ENCODE measurements around the gene ECM1. TPM values are rescaled to one million over a fixed set of nuclear protein-coding genes. Genes with fewer than 3 reads are reported as not detected.

ECM1 gene
- total and polyA plus RNA-seq, 2 experiments from 2014 or later: 0.74 to 1.1 TPM

DNA sequence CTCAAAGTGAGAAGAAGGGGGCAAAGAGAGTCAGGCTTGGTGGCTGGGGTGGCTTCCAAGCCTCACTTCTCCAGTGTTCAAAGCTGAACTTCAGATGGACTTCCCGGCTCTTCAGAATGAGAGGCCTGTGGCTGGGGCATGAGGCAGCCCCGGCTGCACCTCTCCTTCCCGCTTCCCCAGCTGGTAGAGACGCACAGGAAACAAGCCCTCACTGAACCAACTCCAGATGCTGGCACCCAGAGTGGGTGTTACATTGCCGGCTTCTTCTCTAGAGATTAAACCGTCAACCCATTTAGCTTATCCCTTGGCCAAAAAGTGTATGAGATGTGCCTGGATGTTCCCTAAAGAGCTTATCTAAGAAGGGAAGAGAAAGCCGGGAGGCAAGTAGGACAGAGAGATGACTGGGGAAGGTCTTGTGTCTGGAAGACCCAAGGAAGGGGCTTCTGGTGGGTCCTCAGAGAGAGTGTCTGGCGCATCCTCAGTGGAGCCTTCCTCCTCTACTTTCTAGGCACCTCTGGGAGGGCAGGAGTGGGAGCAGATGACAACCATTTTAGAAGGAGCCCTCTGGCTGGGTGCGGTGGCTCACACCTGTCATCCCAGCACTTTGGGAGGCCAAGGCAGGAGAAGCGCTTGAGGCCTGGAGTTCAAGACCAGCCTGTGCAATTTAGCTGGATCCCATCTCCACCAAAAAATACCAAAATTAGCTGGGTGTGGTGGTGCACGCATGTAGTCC, 43.3 kb downstream of the ECM1 start:
- no peak overlapping the region for H3K27ac ChIP-seq (ENCODE audit: low read depth)
- Mint-ChIP-seq H3K4me1 (peaks cover 32% of the 10 kb centered on the region), H3K36me3 (ENCODE audit: low read depth) (no peaks in the 10 kb centered on the region; the same call in 2 of the 3 replicates), H3K4me3 (no peak overlapping the region), H3K27ac (no peak overlapping the region), H3K9me3 (no peaks in the 10 kb centered on the region), H3K27me3 (ENCODE audit: insufficient read depth, low read depth, poor library complexity) (peaks cover 29% of the 10 kb centered on the region)
- no peaks in the 10 kb centered on the region for H4K20me1 ChIP-seq (replicated peaks; ENCODE audit: insufficient read depth)
- peaks cover 9% of the 10 kb centered on the region for H3F3A ChIP-seq (replicated peaks; ENCODE audit: low read depth)
- TF ChIP-seq, protein P1, sequence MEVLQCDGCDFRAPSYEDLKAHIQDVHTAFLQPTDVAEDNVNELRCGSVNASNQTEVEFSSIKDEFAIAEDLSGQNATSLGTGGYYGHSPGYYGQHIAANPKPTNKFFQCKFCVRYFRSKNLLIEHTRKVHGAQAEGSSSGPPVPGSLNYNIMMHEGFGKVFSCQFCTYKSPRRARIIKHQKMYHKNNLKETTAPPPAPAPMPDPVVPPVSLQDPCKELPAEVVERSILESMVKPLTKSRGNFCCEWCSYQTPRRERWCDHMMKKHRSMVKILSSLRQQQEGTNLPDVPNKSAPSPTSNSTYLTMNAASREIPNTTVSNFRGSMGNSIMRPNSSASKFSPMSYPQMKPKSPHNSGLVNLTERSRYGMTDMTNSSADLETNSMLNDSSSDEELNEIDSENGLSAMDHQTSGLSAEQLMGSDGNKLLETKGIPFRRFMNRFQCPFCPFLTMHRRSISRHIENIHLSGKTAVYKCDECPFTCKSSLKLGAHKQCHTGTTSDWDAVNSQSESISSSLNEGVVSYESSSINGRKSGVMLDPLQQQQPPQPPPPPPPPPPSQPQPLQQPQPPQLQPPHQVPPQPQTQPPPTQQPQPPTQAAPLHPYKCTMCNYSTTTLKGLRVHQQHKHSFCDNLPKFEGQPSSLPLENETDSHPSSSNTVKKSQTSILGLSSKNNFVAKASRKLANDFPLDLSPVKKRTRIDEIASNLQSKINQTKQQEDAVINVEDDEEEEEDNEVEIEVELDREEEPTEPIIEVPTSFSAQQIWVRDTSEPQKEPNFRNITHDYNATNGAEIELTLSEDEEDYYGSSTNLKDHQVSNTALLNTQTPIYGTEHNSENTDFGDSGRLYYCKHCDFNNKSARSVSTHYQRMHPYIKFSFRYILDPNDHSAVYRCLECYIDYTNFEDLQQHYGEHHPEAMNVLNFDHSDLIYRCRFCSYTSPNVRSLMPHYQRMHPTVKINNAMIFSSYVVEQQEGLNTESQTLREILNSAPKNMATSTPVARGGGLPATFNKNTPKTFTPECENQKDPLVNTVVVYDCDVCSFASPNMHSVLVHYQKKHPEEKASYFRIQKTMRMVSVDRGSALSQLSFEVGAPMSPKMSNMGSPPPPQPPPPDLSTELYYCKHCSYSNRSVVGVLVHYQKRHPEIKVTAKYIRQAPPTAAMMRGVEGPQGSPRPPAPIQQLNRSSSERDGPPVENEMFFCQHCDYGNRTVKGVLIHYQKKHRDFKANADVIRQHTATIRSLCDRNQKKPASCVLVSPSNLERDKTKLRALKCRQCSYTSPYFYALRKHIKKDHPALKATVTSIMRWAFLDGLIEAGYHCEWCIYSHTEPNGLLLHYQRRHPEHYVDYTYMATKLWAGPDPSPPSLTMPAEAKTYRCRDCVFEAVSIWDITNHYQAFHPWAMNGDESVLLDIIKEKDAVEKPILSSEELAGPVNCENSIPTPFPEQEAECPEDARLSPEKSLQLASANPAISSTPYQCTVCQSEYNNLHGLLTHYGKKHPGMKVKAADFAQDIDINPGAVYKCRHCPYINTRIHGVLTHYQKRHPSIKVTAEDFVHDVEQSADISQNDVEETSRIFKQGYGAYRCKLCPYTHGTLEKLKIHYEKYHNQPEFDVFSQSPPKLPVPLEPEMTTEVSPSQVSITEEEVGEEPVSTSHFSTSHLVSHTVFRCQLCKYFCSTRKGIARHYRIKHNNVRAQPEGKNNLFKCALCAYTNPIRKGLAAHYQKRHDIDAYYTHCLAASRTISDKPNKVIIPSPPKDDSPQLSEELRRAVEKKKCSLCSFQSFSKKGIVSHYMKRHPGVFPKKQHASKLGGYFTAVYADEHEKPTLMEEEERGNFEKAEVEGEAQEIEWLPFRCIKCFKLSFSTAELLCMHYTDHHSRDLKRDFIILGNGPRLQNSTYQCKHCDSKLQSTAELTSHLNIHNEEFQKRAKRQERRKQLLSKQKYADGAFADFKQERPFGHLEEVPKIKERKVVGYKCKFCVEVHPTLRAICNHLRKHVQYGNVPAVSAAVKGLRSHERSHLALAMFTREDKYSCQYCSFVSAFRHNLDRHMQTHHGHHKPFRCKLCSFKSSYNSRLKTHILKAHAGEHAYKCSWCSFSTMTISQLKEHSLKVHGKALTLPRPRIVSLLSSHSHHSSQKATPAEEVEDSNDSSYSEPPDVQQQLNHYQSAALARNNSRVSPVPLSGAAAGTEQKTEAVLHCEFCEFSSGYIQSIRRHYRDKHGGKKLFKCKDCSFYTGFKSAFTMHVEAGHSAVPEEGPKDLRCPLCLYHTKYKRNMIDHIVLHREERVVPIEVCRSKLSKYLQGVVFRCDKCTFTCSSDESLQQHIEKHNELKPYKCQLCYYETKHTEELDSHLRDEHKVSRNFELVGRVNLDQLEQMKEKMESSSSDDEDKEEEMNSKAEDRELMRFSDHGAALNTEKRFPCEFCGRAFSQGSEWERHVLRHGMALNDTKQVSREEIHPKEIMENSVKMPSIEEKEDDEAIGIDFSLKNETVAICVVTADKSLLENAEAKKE (CRISPR knock-in tag; IDR thresholded peaks at IDR 0.05): no peak
- TF ChIP-seq, protein P2, sequence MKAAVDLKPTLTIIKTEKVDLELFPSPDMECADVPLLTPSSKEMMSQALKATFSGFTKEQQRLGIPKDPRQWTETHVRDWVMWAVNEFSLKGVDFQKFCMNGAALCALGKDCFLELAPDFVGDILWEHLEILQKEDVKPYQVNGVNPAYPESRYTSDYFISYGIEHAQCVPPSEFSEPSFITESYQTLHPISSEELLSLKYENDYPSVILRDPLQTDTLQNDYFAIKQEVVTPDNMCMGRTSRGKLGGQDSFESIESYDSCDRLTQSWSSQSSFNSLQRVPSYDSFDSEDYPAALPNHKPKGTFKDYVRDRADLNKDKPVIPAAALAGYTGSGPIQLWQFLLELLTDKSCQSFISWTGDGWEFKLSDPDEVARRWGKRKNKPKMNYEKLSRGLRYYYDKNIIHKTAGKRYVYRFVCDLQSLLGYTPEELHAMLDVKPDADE (IDR thresholded peaks at IDR 0.05): no peak
- no peak for TF ChIP-seq ZNF331 (CRISPR knock-in tag; IDR thresholded peaks at IDR 0.05; ENCODE audit: low read depth)
- no peak for TF ChIP-seq EZH2phosphoT487 (IDR thresholded peaks at IDR 0.05; ENCODE audit: unreplicated experiment)
- no peak for TF ChIP-seq ZNF114 (CRISPR knock-in tag; IDR thresholded peaks at IDR 0.05)
- no peak for TF ChIP-seq EZH2 (IDR thresholded peaks at IDR 0.05; ENCODE audit: low read depth, unreplicated experiment)
- no peak for TF ChIP-seq POLR2AphosphoS5 (IDR thresholded peaks at IDR 0.05; ENCODE audit: low read depth)
- TF ChIP-seq, protein P3, sequence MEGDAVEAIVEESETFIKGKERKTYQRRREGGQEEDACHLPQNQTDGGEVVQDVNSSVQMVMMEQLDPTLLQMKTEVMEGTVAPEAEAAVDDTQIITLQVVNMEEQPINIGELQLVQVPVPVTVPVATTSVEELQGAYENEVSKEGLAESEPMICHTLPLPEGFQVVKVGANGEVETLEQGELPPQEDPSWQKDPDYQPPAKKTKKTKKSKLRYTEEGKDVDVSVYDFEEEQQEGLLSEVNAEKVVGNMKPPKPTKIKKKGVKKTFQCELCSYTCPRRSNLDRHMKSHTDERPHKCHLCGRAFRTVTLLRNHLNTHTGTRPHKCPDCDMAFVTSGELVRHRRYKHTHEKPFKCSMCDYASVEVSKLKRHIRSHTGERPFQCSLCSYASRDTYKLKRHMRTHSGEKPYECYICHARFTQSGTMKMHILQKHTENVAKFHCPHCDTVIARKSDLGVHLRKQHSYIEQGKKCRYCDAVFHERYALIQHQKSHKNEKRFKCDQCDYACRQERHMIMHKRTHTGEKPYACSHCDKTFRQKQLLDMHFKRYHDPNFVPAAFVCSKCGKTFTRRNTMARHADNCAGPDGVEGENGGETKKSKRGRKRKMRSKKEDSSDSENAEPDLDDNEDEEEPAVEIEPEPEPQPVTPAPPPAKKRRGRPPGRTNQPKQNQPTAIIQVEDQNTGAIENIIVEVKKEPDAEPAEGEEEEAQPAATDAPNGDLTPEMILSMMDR (conservative IDR thresholded peaks at IDR 0.05; ENCODE audit: low read depth in 2 of 2): no peak
- no peak for TF ChIP-seq CREB1 (CRISPR knock-in tag; IDR thresholded peaks at IDR 0.05; ENCODE audit: low read depth)
- TF ChIP-seq STAT1 (IDR thresholded peaks at IDR 0.05; ENCODE audit: unreplicated experiment): no peak
- TF ChIP-seq, protein P4, sequence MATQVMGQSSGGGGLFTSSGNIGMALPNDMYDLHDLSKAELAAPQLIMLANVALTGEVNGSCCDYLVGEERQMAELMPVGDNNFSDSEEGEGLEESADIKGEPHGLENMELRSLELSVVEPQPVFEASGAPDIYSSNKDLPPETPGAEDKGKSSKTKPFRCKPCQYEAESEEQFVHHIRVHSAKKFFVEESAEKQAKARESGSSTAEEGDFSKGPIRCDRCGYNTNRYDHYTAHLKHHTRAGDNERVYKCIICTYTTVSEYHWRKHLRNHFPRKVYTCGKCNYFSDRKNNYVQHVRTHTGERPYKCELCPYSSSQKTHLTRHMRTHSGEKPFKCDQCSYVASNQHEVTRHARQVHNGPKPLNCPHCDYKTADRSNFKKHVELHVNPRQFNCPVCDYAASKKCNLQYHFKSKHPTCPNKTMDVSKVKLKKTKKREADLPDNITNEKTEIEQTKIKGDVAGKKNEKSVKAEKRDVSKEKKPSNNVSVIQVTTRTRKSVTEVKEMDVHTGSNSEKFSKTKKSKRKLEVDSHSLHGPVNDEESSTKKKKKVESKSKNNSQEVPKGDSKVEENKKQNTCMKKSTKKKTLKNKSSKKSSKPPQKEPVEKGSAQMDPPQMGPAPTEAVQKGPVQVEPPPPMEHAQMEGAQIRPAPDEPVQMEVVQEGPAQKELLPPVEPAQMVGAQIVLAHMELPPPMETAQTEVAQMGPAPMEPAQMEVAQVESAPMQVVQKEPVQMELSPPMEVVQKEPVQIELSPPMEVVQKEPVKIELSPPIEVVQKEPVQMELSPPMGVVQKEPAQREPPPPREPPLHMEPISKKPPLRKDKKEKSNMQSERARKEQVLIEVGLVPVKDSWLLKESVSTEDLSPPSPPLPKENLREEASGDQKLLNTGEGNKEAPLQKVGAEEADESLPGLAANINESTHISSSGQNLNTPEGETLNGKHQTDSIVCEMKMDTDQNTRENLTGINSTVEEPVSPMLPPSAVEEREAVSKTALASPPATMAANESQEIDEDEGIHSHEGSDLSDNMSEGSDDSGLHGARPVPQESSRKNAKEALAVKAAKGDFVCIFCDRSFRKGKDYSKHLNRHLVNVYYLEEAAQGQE (IDR thresholded peaks at IDR 0.05; ENCODE audit: unreplicated experiment): no peak
- TF ChIP-seq NANOG (IDR thresholded peaks at IDR 0.05; ENCODE audit: borderline replicate concordance): no peak
- no peak for TF ChIP-seq JUNB (IDR thresholded peaks at IDR 0.05; ENCODE audit: unreplicated experiment)
- peaks cover 30% of the 10 kb centered on the region for H3K27me3 ChIP-seq (ENCODE audit: insufficient read depth)
- H3K9me2 ChIP-seq (ENCODE audit: insufficient read depth): no peaks in the 10 kb centered on the region
- no peak overlapping the region for H3K4me3 ChIP-seq
- DNase-seq (ENCODE audit: low spot score) (no peak), ATAC-seq (no peak)
- H3K4me2 ChIP-seq: no peak overlapping the region
- H2AFZ ChIP-seq: no peak overlapping the region
- no peaks in the 10 kb centered on the region for H3K36me3 ChIP-seq (ENCODE audit: insufficient read depth)
- no peaks in the 10 kb centered on the region for H3K79me2 ChIP-seq (replicated peaks; ENCODE audit: insufficient read depth)
- H3K4me1 ChIP-seq (ENCODE audit: insufficient read depth): peaks cover 12% of the 10 kb centered on the region; the same call in 1 of the 2 replicates
